ENCODE results near the gene ZGPAT.

DNA sequence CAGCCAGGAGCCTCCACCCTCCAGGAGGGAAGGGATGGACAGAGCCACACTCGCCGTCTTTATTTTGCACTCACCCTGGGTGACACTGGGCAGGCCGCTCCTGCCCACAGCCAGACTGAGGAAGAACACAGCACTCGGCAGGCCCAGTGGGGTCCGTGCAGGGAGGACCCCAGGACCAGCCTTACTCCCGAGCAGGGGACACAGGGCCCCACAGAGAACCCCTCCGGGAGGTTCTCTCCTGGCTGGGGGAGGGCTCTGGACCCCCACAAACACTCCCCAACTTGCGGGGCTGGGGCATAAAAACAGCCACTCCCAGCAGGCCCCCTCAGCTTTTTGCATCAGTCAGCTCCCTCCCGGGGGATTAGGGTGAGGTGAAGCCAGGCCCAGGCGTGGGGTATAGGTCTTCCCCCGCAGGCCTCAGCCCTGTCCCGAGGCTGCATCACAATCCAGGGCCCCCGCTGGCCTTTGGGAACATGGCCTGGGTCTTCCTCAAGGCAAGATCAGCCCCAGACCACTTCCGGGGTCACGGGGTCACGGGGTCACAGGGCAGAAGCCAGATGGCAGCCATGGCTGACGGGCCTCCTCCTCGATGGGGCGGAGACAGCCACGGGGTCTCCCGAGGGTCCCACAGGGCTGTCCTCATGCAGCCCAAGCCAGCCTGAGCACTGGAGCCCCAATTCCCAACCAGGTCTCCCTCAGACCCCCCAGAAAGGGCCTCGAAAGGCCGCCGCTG is 8.2 kb upstream of the ZGPAT start:
- TF ChIP-seq CTCF (IDR thresholded peaks at IDR 0.05) = no peak
- TF ChIP-seq POLR2A (IDR thresholded peaks at IDR 0.05) = no peak
